H9 (cell line): ENCODE results near the gene ITPR2. TPM values are rescaled to one million over a fixed set of nuclear protein-coding genes. Genes with fewer than 3 reads are reported as not detected.

ENCODE experiments used
- DNase-seq: peaks from one replicate; pipeline ENCODE4 v3.0.0-alpha.2; 2017
- H2AFZ ChIP-seq: one replicate; pipeline ENCODE4 v1.6.1; 2013; ENCODE audit warnings: mild to moderate bottlenecking, low read length, control low read depth, moderate library complexity
- H2AK5ac ChIP-seq: 2 replicates; pipeline ENCODE4 v1.6.1; 2013; ENCODE audit warnings: low read length, control low read depth, mixed read lengths; ENCODE audit not compliant: insufficient read length
- H2BK120ac ChIP-seq: one replicate; pipeline ENCODE4 v1.6.1; 2013; ENCODE audit warnings: low read depth, mild to moderate bottlenecking, low read length, control low read depth, inconsistent platforms; ENCODE audit not compliant: poor library complexity, severe bottlenecking
- H2BK12ac ChIP-seq: 2 replicates; pipeline ENCODE4 v1.6.1; 2013; ENCODE audit warnings: low read length, control low read depth, mixed read lengths, low read depth; ENCODE audit not compliant: insufficient read length
- H2BK15ac ChIP-seq: 2 replicates; pipeline ENCODE4 v1.6.1; 2013; ENCODE audit warnings: low read depth, low read length, control low read depth
- H2BK20ac ChIP-seq: one replicate; pipeline ENCODE4 v1.6.1; 2013; ENCODE audit warnings: low read depth, mild to moderate bottlenecking, low read length, control low read depth, inconsistent platforms; ENCODE audit not compliant: poor library complexity, severe bottlenecking
- H2BK5ac ChIP-seq: 2 replicates; pipeline ENCODE4 v1.6.1; 2013; ENCODE audit warnings: low read length, control low read depth, mixed read lengths; ENCODE audit not compliant: insufficient read length
- H3K14ac ChIP-seq: 2 replicates; pipeline ENCODE4 v1.6.1; 2013; ENCODE audit warnings: low read length, control low read depth; ENCODE audit not compliant: insufficient read depth
- H3K18ac ChIP-seq: 2 replicates; pipeline ENCODE4 v1.6.1; 2013; ENCODE audit warnings: low read depth, mild to moderate bottlenecking, mixed read lengths, low read length, control low read depth; ENCODE audit not compliant: insufficient read length
- H3K23ac ChIP-seq: 2 replicates; pipeline ENCODE4 v1.6.1; 2013; ENCODE audit warnings: low read length, control low read depth, mixed read lengths, low read depth; ENCODE audit not compliant: insufficient read length
- H3K23me2 ChIP-seq: 2 replicates; pipeline ENCODE4 v1.6.1; 2013; ENCODE audit warnings: low read depth, mild to moderate bottlenecking, mixed read lengths, low read length, control low read depth; ENCODE audit not compliant: insufficient read length, poor library complexity, severe bottlenecking
- H3K27ac ChIP-seq: 2 replicates; pipeline ENCODE4 v1.5.1; 2013; ENCODE audit warnings: low read length, control low read depth, mixed read lengths, low read depth; ENCODE audit not compliant: insufficient read length
- H3K27me3 ChIP-seq: 2 replicates; pipeline ENCODE4 v1.6.1; 2013; ENCODE audit warnings: low read length, control low read depth, inconsistent platforms; ENCODE audit not compliant: insufficient read depth
- H3K4ac ChIP-seq: 2 replicates; pipeline ENCODE4 v1.6.1; 2013; ENCODE audit warnings: low read depth, mild to moderate bottlenecking, control low read depth, inconsistent platforms, low read length, moderate library complexity
- H3K4me1 ChIP-seq: 2 replicates; pipeline ENCODE4 v1.6.1; 2013; ENCODE audit warnings: low read length, control low read depth, inconsistent platforms; ENCODE audit not compliant: insufficient read depth
- H3K4me2 ChIP-seq: 2 replicates; pipeline ENCODE4 v1.6.1; 2013; ENCODE audit warnings: low read length, control low read depth, mixed read lengths; ENCODE audit not compliant: insufficient read length, insufficient read depth
- H3K56ac ChIP-seq: 2 replicates; pipeline ENCODE4 v1.6.1; 2013; ENCODE audit warnings: low read depth, mild to moderate bottlenecking, mixed read lengths, low read length, control low read depth; ENCODE audit not compliant: insufficient read length
- H3K79me1 ChIP-seq: 2 replicates; pipeline ENCODE4 v1.6.1; 2013; ENCODE audit warnings: low read depth, mild to moderate bottlenecking, moderate library complexity, low read length, control low read depth, inconsistent platforms; ENCODE audit not compliant: insufficient read depth, poor library complexity, severe bottlenecking
- H3K79me2 ChIP-seq: 2 replicates; pipeline ENCODE4 v1.6.1; 2013; ENCODE audit warnings: low read length, control low read depth, inconsistent platforms; ENCODE audit not compliant: insufficient read depth
- H3K9ac ChIP-seq: 2 replicates; pipeline ENCODE4 v1.6.1; 2013; ENCODE audit warnings: low read length, control low read depth, mixed read lengths; ENCODE audit not compliant: insufficient read length; ENCODE audit errors: extremely low read depth
- H3K9me3 ChIP-seq: one replicate; pipeline ENCODE4 v1.6.1; 2013; ENCODE audit warnings: low read depth, low read length, inconsistent platforms; ENCODE audit not compliant: control insufficient read depth
- H3T11ph ChIP-seq: one replicate; pipeline ENCODE4 v1.6.1; 2013; ENCODE audit warnings: mild to moderate bottlenecking, low read length, control low read depth, inconsistent platforms
- H4K20me1 ChIP-seq: one replicate; pipeline ENCODE4 v1.6.1; 2013; ENCODE audit not compliant: control insufficient read depth, insufficient read length, insufficient read depth
- H4K5ac ChIP-seq: 2 replicates; pipeline ENCODE4 v1.6.1; 2013; ENCODE audit warnings: low read depth, mild to moderate bottlenecking, mixed read lengths, low read length, control low read depth; ENCODE audit not compliant: insufficient read length
- H4K8ac ChIP-seq: replicated peaks from 2 replicates; pipeline ENCODE4 v1.6.1; 2013; ENCODE audit warnings: low read length, control low read depth, mixed read lengths, low read depth; ENCODE audit not compliant: insufficient read length
- H4K91ac ChIP-seq: 2 replicates; pipeline ENCODE4 v1.6.1; 2013; ENCODE audit warnings: low read depth, mild to moderate bottlenecking, moderate library complexity, mixed read lengths, low read length, control low read depth; ENCODE audit not compliant: insufficient read length
- H3K27ac Mint-ChIP-seq, 3 experiments: 2 replicates in 2 of 3; 3 replicates in 1 of 3; pipeline ENCODE4 v1.8.0; 2020 to 2021; ENCODE audit warnings: mixed read lengths in 3 of 3, mild to moderate bottlenecking in 1 of 3, moderate library complexity in 1 of 3
- H3K27me3 Mint-ChIP-seq: 2 replicates; pipeline ENCODE4 v1.8.0; 2021; ENCODE audit warnings: low read depth, mild to moderate bottlenecking, moderate library complexity, mixed read lengths
- H3K36me3 Mint-ChIP-seq, 3 experiments: 2 replicates in 2 of 3; 3 replicates in 1 of 3; pipeline ENCODE4 v1.8.0; 2020 to 2021; ENCODE audit warnings: low read depth in 3 of 3, mixed read lengths in 3 of 3; ENCODE audit not compliant: insufficient read depth in 1 of 3
- H3K4me1 Mint-ChIP-seq, 2 experiments: 2 replicates each; pipeline ENCODE4 v1.8.0; 2020; ENCODE audit warnings: mixed read lengths in 2 of 2
- H3K4me3 Mint-ChIP-seq, 2 experiments: 2 replicates in 1 of 2; 3 replicates in 1 of 2; pipeline ENCODE4 v1.8.0; 2020 to 2021; ENCODE audit warnings: mild to moderate bottlenecking in 2 of 2, mixed read lengths in 2 of 2, moderate library complexity in 1 of 2
- H3K9me3 Mint-ChIP-seq, 2 experiments: 2 replicates in 1 of 2; 3 replicates in 1 of 2; pipeline ENCODE4 v1.8.0; 2020; ENCODE audit warnings: mild to moderate bottlenecking in 2 of 2, mixed read lengths in 2 of 2, moderate library complexity in 1 of 2
- CTCF ChIP-seq: fragments of 200-600 bp; sonication (generic); conservative IDR thresholded peaks from 3 replicates; pipeline ENCODE4 v1.8.0; 2021; ENCODE audit warnings: antibody characterized with exemption, mild to moderate bottlenecking
- WGBS: extraction: QIAGEN DNeasy Blood & Tissue Kit; methylation state at CpG from one replicate; pipeline ENCODE4 v1.1.7; 2013; ENCODE audit warnings: missing lambda C conversion rate, low lambda C conversion rate, mixed read lengths; ENCODE audit not compliant: insufficient read length; ENCODE audit errors: extremely low coverage; 5-methylcytosine and 5-hydroxymethylcytosine counted together
- total RNA-seq: library from RNA; stranded (reverse); gene quantifications from 2 replicates; pipeline ENCODE4 v1.2.1, GENCODE V29; 2021

The ITPR2 gene
- total RNA-seq, 1 experiment from 2014 or later = 14.8 TPM

- H2BK12ac ChIP-seq = no peak overlapping the region
- H3K27ac Mint-ChIP-seq = no peak overlapping the region
- H3K18ac ChIP-seq = no peak overlapping the region
- no peak overlapping the region for H4K5ac ChIP-seq
- no peak overlapping the region for H2BK120ac ChIP-seq
- no peak overlapping the region for H3K4ac ChIP-seq
- no peaks in the 10 kb centered on the region for H3K9me3 Mint-ChIP-seq
- no peaks in the 10 kb centered on the region for H3K27me3 ChIP-seq
- H4K8ac ChIP-seq = no peak overlapping the region
- H3K27me3 Mint-ChIP-seq = no peaks in the 10 kb centered on the region
- no peak overlapping the region for H2AK5ac ChIP-seq
- H3K36me3 Mint-ChIP-seq = no peaks in the 10 kb centered on the region
- no peaks in the 10 kb centered on the region for H3K23me2 ChIP-seq
- H3K4me1 Mint-ChIP-seq = no peaks in the 10 kb centered on the region; a peak in 1 of 4 replicates
- no peak overlapping the region for H2BK5ac ChIP-seq
- no peak overlapping the region for H3K9ac ChIP-seq
- H3K14ac ChIP-seq = no peak overlapping the region
- H2BK15ac ChIP-seq = no peak overlapping the region
- H2BK20ac ChIP-seq = no peak overlapping the region
- no peak overlapping the region for H3K56ac ChIP-seq
- no CpG with 5 or more reads among the region's 1 CpG for WGBS
- H3K4me1 ChIP-seq = no peaks in the 10 kb centered on the region
- H3K79me2 ChIP-seq = no peaks in the 10 kb centered on the region
- H4K20me1 ChIP-seq = no peaks in the 10 kb centered on the region
- H4K91ac ChIP-seq = no peak overlapping the region
- DNase-seq = no peak
- H3K79me1 ChIP-seq = no peaks in the 10 kb centered on the region
- H3K27ac ChIP-seq = no peak overlapping the region
- no peak overlapping the region for H3T11ph ChIP-seq
- H2AFZ ChIP-seq = no peak overlapping the region
- no peak overlapping the region for H3K4me2 ChIP-seq
- H3K9me3 ChIP-seq = no peaks in the 10 kb centered on the region
- no peak overlapping the region for H3K23ac ChIP-seq
- no peak overlapping the region for H3K4me3 Mint-ChIP-seq
- no peak for TF ChIP-seq CTCF
These were observed 464.8 kb downstream of the ITPR2 start for GRCh38 chr12:26367991-26368730.
